SU-DHL-6 (cell line): Measurements from ENCODE around the gene IRX2.

Experiments
- EZH2phosphoT487 ChIP-seq: fragments of 200-600 bp; sonication (generic), shearing (Covaris generic); conservative IDR thresholded peaks from 2 replicates; pipeline ENCODE4 v1.6.1; 2018; ENCODE audit warnings: mild to moderate bottlenecking, antibody characterized with exemption, low read length, moderate library complexity, mixed read lengths
- TF ChIP-seq, protein P1 (sequence below): fragments of 200-600 bp; sonication (generic); IDR thresholded peaks from one replicate; pipeline ENCODE4 v1.5.1; 2017; ENCODE audit warnings: antibody characterized with exemption, mild to moderate bottlenecking, low read length, moderate library complexity; ENCODE audit not compliant: insufficient read depth, poor library complexity, severe bottlenecking

DNA sequence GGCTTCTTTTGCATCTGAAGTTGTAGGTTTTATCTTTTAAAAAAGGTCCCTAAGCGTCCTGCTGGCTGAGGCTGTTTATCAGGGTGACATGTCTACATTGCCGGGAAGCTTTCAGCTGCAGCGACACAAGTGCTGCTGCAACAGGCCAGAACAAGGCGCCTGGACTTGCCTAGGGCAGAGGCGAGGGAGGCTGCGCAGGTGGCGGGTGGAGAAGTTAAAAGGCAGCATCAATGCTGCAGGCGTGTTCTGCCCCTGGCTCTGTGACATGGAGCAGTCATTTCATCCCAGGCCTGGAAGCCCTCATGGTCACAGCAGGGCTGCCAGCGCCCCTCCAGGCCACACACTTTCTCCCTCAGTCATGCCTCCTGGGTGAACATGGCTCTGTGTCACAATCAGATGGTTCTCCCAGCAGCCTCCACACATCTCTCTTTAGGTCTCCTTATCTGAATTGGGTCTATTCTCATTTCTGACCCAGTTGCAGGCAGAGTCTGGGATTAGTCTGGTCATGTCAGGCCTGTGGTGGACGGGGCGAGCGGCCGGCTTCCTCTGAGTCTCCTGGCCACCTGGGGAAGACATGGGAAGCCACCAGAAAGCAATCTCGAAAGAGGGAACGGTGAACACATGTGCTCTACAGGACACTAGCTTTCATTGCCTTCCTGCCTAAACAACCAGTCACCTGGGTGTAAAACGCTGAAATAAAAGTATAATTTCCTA is 41.3 kb downstream of the IRX2 start:
- TF ChIP-seq, protein P1, sequence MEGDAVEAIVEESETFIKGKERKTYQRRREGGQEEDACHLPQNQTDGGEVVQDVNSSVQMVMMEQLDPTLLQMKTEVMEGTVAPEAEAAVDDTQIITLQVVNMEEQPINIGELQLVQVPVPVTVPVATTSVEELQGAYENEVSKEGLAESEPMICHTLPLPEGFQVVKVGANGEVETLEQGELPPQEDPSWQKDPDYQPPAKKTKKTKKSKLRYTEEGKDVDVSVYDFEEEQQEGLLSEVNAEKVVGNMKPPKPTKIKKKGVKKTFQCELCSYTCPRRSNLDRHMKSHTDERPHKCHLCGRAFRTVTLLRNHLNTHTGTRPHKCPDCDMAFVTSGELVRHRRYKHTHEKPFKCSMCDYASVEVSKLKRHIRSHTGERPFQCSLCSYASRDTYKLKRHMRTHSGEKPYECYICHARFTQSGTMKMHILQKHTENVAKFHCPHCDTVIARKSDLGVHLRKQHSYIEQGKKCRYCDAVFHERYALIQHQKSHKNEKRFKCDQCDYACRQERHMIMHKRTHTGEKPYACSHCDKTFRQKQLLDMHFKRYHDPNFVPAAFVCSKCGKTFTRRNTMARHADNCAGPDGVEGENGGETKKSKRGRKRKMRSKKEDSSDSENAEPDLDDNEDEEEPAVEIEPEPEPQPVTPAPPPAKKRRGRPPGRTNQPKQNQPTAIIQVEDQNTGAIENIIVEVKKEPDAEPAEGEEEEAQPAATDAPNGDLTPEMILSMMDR = no peak
- TF ChIP-seq EZH2phosphoT487 = no peak
